H1 (cell line): ENCODE results near the gene FRK.

Experiments used
- CREB1 ChIP-seq: IDR thresholded peaks from 2 replicates; pipeline ENCODE4 v1.6.1; 2012; ENCODE audit warnings: inconsistent platforms
- CTCF ChIP-seq, 3 experiments: IDR thresholded peaks; 1 replicate in 2 of 3; 2 replicates in 1 of 3; pipeline versions ENCODE4 v1.5.1 to v1.6.1; 2011; ENCODE audit warnings: low read length in 3 of 3, mild to moderate bottlenecking in 3 of 3, inconsistent platforms in 2 of 3, low read depth in 1 of 3, moderate library complexity in 1 of 3; ENCODE audit not compliant: insufficient read depth in 1 of 3; ENCODE audit errors: control extremely low read depth in 1 of 3
- EP300 ChIP-seq, 2 experiments: IDR thresholded peaks; 1 replicate in 1 of 2; 2 replicates in 1 of 2; pipeline ENCODE4 v1.6.1; 2011 to 2012; ENCODE audit warnings: low read depth in 2 of 2, low read length in 2 of 2, mild to moderate bottlenecking in 2 of 2, borderline replicate concordance in 1 of 2, inconsistent platforms in 1 of 2, moderate library complexity in 1 of 2
- EZH2 ChIP-seq: fragments of 200-600 bp; sonication (generic); IDR thresholded peaks from 2 replicates; pipeline ENCODE4 v1.7.1; 2012; ENCODE audit warnings: low read depth, mild to moderate bottlenecking, moderate library complexity, low read length, inconsistent platforms; ENCODE audit not compliant: severe bottlenecking
- GABPA ChIP-seq: IDR thresholded peaks from 2 replicates; pipeline ENCODE4 v1.6.1; 2011; ENCODE audit warnings: mild to moderate bottlenecking, low read length, moderate library complexity, borderline replicate concordance; ENCODE audit not compliant: insufficient read depth
- MAX ChIP-seq: IDR thresholded peaks from 2 replicates; pipeline ENCODE4 v1.6.1; 2012; ENCODE audit warnings: inconsistent platforms
- POLR2AphosphoS5 ChIP-seq: IDR thresholded peaks from 2 replicates; pipeline ENCODE4 v1.6.1; 2011; ENCODE audit warnings: low read depth, low read length
- RAD21 ChIP-seq, 2 experiments: IDR thresholded peaks in 1 of 2; conservative IDR thresholded peaks in 1 of 2; 2 replicates each; pipeline ENCODE4 v1.6.1; 2011; ENCODE audit warnings: low read depth in 2 of 2, low read length in 2 of 2, improper control_type of control experiment in 1 of 2, inconsistent platforms in 1 of 2, mild to moderate bottlenecking in 1 of 2, moderate library complexity in 1 of 2
- SIN3A ChIP-seq, 2 experiments: IDR thresholded peaks in 1 of 2; conservative IDR thresholded peaks in 1 of 2; 2 replicates each; pipeline ENCODE4 v1.6.1; 2011 to 2012; ENCODE audit warnings: low read length in 2 of 2, improper control_type of control experiment in 1 of 2, low read depth in 1 of 2, mild to moderate bottlenecking in 1 of 2
- SP1 ChIP-seq: IDR thresholded peaks from 2 replicates; pipeline ENCODE4 v1.6.1; 2011; ENCODE audit warnings: low read depth, low read length
- TAF1 ChIP-seq: IDR thresholded peaks from 2 replicates; pipeline ENCODE4 v1.6.1; 2011; ENCODE audit warnings: mild to moderate bottlenecking, low read depth, low read length
- TCF12 ChIP-seq: IDR thresholded peaks from 2 replicates; pipeline ENCODE4 v1.6.1; 2011; ENCODE audit warnings: low read depth, mild to moderate bottlenecking, low read length
- USF2 ChIP-seq: IDR thresholded peaks from 2 replicates; pipeline ENCODE4 v1.6.1; 2011; ENCODE audit warnings: low read length, improper control_type of control experiment
- ZNF274 ChIP-seq: IDR thresholded peaks from 2 replicates; pipeline ENCODE4 v1.7.0; 2012; ENCODE audit warnings: low read length, borderline replicate concordance; ENCODE audit errors: extremely low read depth

- TF ChIP-seq CREB1, result no peak
- TF ChIP-seq POLR2AphosphoS5, result no peak
- TF ChIP-seq MAX, result no peak
- no peak for TF ChIP-seq CTCF (IDR thresholded peaks at IDR 0.05; ENCODE audit: control extremely low read depth in 1 of 3, insufficient read depth in 1 of 3, low read depth in 1 of 3, low read length in 3 of 3)
- TF ChIP-seq TCF12, result no peak
- TF ChIP-seq RAD21 (IDR thresholded peaks at IDR 0.05 in 1 of 2, conservative IDR thresholded peaks at IDR 0.05 in 1 of 2; ENCODE audit: low read depth in 2 of 2, low read length in 2 of 2), result no peak
- TF ChIP-seq GABPA, result no peak
- no peak for TF ChIP-seq USF2
- no peak for TF ChIP-seq EZH2
- TF ChIP-seq SP1, result no peak
- TF ChIP-seq TAF1, result no peak
- TF ChIP-seq EP300 (IDR thresholded peaks at IDR 0.05; ENCODE audit: borderline replicate concordance in 1 of 2, low read depth in 2 of 2, low read length in 2 of 2), result no peak
- TF ChIP-seq ZNF274, result no peak
- TF ChIP-seq SIN3A (conservative IDR thresholded peaks at IDR 0.05 in 1 of 2, IDR thresholded peaks at IDR 0.05 in 1 of 2; ENCODE audit: low read depth in 1 of 2, low read length in 2 of 2), result no peak
Measured at GRCh38 chr6:115971785-115972184, 88.9 kb downstream of the FRK start.
